Measurements from ENCODE around the gene FBLN1.

DNA sequence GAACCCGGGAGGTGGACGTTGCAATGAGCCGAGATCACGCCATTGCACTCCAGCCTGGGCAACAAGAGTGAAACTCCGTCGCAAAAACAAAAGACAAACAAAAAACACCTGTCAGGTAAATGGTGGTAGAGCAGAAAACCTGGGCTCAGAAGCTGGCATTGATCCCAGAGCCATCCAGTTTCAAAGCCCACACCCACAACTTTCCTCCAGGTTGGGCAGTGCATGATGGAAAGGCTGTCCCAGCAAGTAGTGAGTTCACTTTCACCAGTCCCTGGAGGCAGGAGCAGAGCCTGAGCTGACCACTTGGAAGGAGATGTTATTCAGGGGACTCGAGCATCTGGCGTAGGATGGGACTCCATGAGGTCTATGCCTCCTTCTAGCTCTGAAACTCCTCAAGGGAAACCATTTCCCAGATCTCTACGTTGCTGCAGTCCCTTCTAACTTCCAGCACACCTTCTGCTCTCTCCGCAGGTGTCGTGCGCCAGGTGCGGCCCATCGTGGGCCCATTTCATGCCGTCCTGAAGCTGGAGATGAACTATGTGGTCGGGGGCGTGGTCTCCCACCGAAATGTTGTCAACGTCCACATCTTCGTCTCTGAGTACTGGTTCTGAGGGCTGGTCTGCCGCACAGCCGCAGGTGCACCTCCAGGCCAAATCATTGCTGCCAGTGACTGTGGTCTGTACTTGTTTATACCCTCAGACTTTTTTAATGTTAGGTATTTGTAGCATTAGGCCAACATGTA is 97.3 kb downstream of the FBLN1 start:
- TF ChIP-seq, protein P1, sequence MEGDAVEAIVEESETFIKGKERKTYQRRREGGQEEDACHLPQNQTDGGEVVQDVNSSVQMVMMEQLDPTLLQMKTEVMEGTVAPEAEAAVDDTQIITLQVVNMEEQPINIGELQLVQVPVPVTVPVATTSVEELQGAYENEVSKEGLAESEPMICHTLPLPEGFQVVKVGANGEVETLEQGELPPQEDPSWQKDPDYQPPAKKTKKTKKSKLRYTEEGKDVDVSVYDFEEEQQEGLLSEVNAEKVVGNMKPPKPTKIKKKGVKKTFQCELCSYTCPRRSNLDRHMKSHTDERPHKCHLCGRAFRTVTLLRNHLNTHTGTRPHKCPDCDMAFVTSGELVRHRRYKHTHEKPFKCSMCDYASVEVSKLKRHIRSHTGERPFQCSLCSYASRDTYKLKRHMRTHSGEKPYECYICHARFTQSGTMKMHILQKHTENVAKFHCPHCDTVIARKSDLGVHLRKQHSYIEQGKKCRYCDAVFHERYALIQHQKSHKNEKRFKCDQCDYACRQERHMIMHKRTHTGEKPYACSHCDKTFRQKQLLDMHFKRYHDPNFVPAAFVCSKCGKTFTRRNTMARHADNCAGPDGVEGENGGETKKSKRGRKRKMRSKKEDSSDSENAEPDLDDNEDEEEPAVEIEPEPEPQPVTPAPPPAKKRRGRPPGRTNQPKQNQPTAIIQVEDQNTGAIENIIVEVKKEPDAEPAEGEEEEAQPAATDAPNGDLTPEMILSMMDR (IDR thresholded peaks at IDR 0.05) = no peak
- no peak for TF ChIP-seq POLR2A (IDR thresholded peaks at IDR 0.05)
